Thyroid gland (tissue), 4 donors: ENCODE data around the gene FAM24A.
"Not testable (repeated sequence)": the region's sequence is repeated elsewhere in the genome, so short reads cannot be mapped to it uniquely, and the experiment has no call there.

Source experiments
- CTCF ChIP-seq, 6 experiments: fragments of 200-600 bp in 3 of 6; fragments of 450-650 bp in 3 of 6; sonication (generic) in 3 of 6; IDR thresholded peaks; one replicate each; pipeline ENCODE4 v1.5.1; 2016 to 2019; ENCODE audit warnings: antibody characterized with exemption in 6 of 6, mild to moderate bottlenecking in 2 of 6, inconsistent platforms in 1 of 6, moderate library complexity in 1 of 6
- POLR2A ChIP-seq, 2 donors: fragments of 450-650 bp; IDR thresholded peaks; one replicate each; pipeline ENCODE4 v1.6.1; 2017; ENCODE audit warnings: antibody characterized with exemption in 2 of 2, mild to moderate bottlenecking in 2 of 2, moderate library complexity in 1 of 2

- TF ChIP-seq CTCF, POLR2A (IDR thresholded peaks at IDR 0.05): not testable (repeated sequence)
These were observed 38.5 kb upstream of the FAM24A start for GRCh38 chr10:122871947-122872346.
